NT2/D1 (cell line): Measurements from ENCODE around the gene CNNM3.

ENCODE experiments used
- DNase-seq: peaks from one replicate; pipeline ENCODE4 v3.0.0-alpha.2; 2011; ENCODE audit warnings: low read depth, low spot score
- H3K27me3 ChIP-seq: 2 replicates; pipeline ENCODE4 v1.6.0; 2011; ENCODE audit warnings: mild to moderate bottlenecking; ENCODE audit not compliant: insufficient read length, insufficient read depth
- H3K36me3 ChIP-seq: 2 replicates; pipeline ENCODE4 v1.6.1; 2011; ENCODE audit warnings: mild to moderate bottlenecking, low read length, mixed read lengths; ENCODE audit not compliant: insufficient read depth, insufficient read length
- H3K4me1 ChIP-seq: 2 replicates; pipeline ENCODE4 v1.5.1; 2011; ENCODE audit not compliant: insufficient read depth, insufficient read length
- H3K4me3 ChIP-seq: 2 replicates; pipeline ENCODE4 v1.5.1; 2011; ENCODE audit warnings: low read depth; ENCODE audit not compliant: insufficient read length
- H3K9ac ChIP-seq: 2 replicates; pipeline ENCODE4 v1.6.0; 2011; ENCODE audit warnings: low read depth; ENCODE audit not compliant: insufficient read length
- H3K9me3 ChIP-seq: 2 replicates; pipeline ENCODE4 v1.5.1; 2011; ENCODE audit warnings: mild to moderate bottlenecking, low read length; ENCODE audit not compliant: insufficient read depth
- SUZ12 ChIP-seq: IDR thresholded peaks from 2 replicates; pipeline ENCODE4 v1.6.1; 2011; ENCODE audit not compliant: insufficient read length, insufficient read depth; ENCODE audit errors: extremely low read depth
- YY1 ChIP-seq: IDR thresholded peaks from 2 replicates; pipeline ENCODE4 v1.6.1; 2011; ENCODE audit not compliant: insufficient read length, insufficient read depth
- ZNF274 ChIP-seq: IDR thresholded peaks from 2 replicates; pipeline ENCODE4 v1.6.1; 2011; ENCODE audit warnings: mild to moderate bottlenecking, low read depth, low read length

The CNNM3 gene

DNA sequence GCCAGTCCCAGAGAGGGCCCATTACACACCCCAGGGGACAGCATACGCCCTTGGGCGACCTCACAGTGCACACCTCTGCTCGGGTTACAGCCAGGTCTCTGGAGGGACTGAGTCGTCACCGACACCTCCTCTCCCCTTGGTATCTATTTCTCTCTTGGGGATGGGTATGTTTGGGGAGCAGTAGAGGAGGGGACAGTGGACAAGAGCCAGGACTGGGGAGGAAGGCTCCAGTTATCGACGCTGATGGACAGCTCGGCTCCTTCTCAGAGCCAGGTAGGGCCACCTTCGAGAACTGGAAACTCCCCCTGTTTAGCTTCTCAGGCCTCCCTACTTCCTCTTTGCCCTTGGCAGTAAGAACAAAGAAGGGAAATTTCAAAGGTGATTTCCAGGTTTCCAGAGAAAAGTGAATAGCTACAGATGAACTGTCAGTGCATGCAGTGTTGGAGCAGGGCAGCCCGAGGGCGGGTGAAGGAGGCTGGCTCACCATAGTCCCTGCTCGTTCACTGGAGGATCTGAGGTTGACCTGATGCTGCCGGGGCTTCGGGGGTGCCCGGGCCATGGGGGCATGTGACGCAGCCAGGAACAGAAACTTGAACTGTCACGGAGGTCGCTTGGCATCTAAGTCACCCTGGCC lies 58.2 kb downstream of the CNNM3 start:
- Histone ChIP-seq H3K4me1 (peaks cover 43% of the 10 kb centered on the region), H3K9ac (peak overlapping the region; percentile 28), H3K4me3 (no peak overlapping the region), H3K36me3 (no peaks in the 10 kb centered on the region), H3K27me3 (peaks cover 7% of the 10 kb centered on the region), H3K9me3 (no peaks in the 10 kb centered on the region)
- DNase-seq, result no peak
- TF ChIP-seq SUZ12, result no peak
- TF ChIP-seq ZNF274, result no peak
- no peak for TF ChIP-seq YY1

DNA sequence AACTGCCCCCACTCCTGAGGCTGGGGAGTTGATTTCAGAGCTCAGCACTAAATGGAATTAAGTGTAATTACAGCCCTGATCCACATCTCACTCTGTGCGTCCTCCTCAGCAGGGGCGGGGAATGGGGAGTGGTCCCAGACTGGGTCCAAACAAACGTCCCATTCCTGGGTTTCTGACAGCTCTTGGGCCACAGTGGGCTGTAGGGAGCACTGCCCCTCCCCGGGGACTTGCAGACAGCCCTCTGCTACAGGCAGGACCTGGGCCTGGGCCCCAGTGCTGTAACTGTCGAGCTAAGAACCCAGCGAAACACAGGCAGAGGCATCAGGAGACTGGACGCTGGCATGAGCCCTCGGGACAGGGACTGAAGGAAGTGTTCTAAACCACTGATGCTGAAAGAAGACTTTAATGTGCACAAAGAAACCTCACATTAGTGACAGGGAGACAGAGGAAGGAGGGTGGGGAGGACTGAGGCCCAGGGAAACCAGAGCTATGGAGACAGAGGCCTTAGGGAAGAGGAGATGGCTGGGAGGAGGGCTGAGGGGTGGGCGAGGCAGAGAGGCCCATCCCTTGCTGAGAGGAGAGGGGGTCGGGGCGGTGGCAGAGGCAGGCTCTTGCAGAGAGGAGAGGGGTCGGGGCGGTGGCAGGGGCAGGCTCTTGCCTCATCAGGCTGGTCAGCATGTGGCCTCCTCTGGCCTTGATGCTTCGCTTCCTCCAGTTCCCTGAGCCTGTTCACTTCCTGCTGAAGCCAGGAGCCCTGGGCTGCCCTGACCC lies 59.6 kb downstream of the CNNM3 start:
- Histone ChIP-seq H3K27me3 (peaks cover 4% of the 10 kb centered on the region), H3K36me3 (no peaks in the 10 kb centered on the region), H3K9me3 (no peaks in the 10 kb centered on the region), H3K4me1 (peaks cover 52% of the 10 kb centered on the region), H3K9ac (peak overlapping the region; percentile 58), H3K4me3 (no peak overlapping the region)
- TF ChIP-seq ZNF274 (no peak), YY1 (no peak), SUZ12 (no peak)
- DNase-seq, result no peak

DNA sequence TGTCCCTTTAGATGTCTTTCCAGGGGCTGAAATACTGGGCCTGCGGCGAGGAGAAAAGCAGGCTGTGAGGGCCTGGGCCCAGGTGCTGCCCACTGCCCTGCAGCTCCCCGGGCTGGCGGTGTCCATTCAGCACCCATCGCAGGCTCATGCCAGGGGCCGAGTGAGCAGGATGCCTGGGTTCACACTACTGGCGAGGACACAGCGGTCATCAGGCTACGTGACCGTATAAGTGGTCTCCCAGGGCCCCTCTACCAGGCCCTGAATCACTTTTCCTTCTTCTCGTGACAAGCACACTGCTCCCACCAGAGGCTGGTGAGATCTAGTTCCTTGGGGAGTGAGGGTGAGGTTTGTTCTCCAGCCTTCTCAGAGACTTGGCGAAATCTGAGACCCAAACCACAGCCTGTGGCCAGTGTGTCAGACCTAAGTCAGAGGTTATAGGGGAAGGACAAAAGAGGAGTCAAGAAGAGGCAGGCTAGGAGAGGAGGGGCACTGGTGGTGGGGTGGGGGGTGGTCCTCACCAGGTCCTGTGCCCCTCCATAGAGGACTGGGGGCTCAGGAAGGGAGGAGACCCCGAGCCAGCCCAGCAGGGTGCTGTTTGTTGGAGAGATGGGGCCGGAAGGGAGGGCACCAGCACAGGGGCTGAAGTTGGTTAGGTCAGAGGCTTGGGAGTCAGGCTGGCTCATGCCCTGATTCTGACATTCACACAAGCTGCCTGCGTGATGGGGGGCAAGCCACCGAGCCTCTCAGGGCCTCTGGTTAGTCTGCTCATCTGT lies 60.4 kb downstream of the CNNM3 start:
- H3K9me3 ChIP-seq, result no peaks in the 10 kb centered on the region
- H3K27me3 ChIP-seq, result peaks cover 4% of the 10 kb centered on the region
- no peak overlapping the region for H3K4me3 ChIP-seq
- peaks cover 52% of the 10 kb centered on the region for H3K4me1 ChIP-seq
- H3K36me3 ChIP-seq, result no peaks in the 10 kb centered on the region
- no peak for DNase-seq
- TF ChIP-seq YY1, result no peak
- no peak for TF ChIP-seq ZNF274
- TF ChIP-seq SUZ12, result no peak
- peak overlapping the region; percentile 58 for H3K9ac ChIP-seq

DNA sequence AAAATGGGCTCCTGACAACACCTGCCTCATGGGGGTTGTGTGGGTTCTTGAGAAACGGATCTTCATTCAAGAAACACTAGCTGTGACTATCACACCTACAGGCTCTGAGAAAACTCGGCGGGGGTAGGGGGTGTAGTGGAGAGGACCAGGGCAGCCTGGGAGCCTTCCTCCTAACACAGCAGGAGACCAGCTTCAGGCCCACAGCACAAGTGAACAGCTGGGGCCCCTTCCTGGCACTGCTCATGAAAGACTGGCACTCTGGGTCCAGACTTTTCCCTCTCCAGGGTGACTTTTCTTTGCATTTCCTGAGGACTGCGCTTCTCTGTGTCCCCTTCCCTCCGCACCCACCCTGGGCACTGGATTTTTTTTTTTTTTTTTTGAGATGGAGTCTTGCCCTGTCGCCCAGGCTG lies 61.0 kb downstream of the CNNM3 start:
- H3K36me3 ChIP-seq, result no peaks in the 10 kb centered on the region
- H3K9me3 ChIP-seq, result no peaks in the 10 kb centered on the region
- peaks cover 4% of the 10 kb centered on the region for H3K27me3 ChIP-seq
- no peak for DNase-seq
- no peak overlapping the region for H3K4me3 ChIP-seq
- TF ChIP-seq YY1 (no peak), SUZ12 (no peak), ZNF274 (no peak)
- H3K9ac ChIP-seq, result no peak overlapping the region
- H3K4me1 ChIP-seq, result peaks cover 54% of the 10 kb centered on the region

DNA sequence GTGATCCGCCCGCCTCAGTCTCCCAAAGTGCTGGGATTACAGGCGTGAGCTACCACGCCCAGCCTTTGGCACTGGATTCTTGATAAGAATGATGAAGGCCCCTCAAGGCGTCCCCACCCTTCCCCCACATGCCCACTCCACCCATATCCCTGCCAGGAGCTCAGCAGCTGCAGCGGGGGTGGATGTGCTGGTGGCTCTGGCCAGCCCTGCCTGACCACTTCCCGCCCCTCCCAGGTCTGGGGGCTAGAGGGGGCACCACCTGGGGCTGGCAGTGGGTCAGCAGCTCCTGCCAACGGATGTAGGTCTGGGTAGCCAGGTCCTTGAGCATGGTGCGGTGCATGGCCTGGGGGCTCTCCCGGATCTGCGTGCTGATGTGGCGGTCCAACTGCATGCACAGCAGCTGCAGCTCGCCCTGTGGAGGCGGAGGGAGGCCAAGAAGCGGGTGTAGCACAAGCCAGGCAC lies 61.6 kb downstream of the CNNM3 start:
- Histone ChIP-seq H3K4me1 (peaks cover 61% of the 10 kb centered on the region), H3K9me3 (no peaks in the 10 kb centered on the region)

DNA sequence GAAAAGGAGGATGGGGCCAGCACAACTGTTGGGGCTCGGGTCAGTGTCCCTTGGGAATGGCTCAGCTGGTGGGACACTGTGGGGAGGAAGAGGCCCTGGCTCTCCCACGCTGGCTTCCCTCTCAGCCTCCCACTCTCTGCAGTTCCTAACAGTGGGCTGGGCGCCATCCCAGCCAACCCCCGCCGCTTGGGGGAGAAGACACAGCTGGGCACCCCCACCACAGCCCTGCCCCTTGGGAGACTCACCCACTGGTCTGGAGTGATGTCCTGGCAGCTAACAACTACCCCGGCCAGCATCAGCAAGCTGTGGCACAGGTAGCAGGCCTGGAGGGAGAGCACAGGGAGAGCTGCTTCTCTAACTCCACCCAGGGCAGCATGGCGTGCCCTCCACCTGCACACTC lies 62.1 kb downstream of the CNNM3 start:
- no peak for TF ChIP-seq SUZ12
- no peak for TF ChIP-seq YY1
- TF ChIP-seq ZNF274, result no peak
- no peak for DNase-seq
- no peaks in the 10 kb centered on the region for H3K9me3 ChIP-seq
- no peak overlapping the region for H3K4me3 ChIP-seq
- peak overlapping the region; percentile 53 for H3K9ac ChIP-seq
- H3K36me3 ChIP-seq, result no peaks in the 10 kb centered on the region
- peaks cover 7% of the 10 kb centered on the region for H3K27me3 ChIP-seq
- H3K4me1 ChIP-seq, result peaks cover 65% of the 10 kb centered on the region

More for the DNA sequence above, 61.6 kb downstream of the CNNM3 start:
- Histone ChIP-seq H3K9ac (peak overlapping the region; percentile 53), H3K36me3 (no peaks in the 10 kb centered on the region), H3K27me3 (peaks cover 4% of the 10 kb centered on the region), H3K4me3 (no peak overlapping the region)
- TF ChIP-seq YY1, result no peak
- no peak for TF ChIP-seq ZNF274
- no peak for TF ChIP-seq SUZ12
- no peak for DNase-seq

DNA sequence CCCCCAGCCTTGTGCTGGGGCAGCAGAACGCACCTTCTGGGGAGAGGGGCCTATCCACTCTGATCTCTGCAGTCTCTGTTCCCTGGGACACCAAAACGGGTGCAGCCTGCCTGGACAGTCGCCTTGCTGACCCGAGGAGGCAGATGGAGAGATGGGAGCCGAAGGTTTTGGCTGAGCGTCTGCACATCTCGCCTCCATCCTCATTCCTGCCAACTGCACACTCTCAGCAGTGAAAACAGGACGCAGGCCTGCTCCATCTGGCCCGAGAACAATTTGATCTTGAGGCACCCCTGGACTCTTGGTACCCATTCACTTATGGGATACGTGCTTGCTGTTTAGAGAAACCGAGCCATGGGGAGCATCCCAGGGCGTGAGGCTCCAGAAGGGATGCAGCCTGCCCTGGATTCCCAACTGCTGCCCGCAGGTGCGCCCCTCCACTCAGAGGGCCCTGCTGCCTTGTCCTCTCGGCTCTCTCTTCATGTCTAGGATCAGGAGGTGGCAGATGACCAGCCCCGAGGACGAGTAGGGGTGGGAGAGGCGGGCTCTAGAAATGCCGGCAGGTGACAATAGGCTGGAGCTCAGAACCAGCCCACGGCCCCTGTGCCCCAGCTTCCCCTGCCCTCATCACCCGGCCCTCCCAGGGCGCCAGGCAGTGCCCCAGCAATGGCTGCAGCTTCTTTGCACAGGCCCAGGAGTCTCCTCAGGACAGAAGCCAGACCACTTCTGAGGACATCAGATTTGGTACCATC lies 62.9 kb downstream of the CNNM3 start:
- Histone ChIP-seq H3K27me3 (peaks cover 10% of the 10 kb centered on the region), H3K9ac (peak overlapping the region; percentile 5), H3K4me1 (peaks cover 67% of the 10 kb centered on the region), H3K9me3 (no peaks in the 10 kb centered on the region), H3K36me3 (no peaks in the 10 kb centered on the region), H3K4me3 (no peak overlapping the region)
- no peak for TF ChIP-seq ZNF274
- TF ChIP-seq SUZ12, result no peak
- TF ChIP-seq YY1, result no peak
- DNase-seq, result no peak
